ENCODE results near the gene NANP. TPM values are rescaled to one million over a fixed set of nuclear protein-coding genes. Genes with fewer than 3 reads are reported as not detected.
A peak's percentile ranks its signal among the peaks of the same experiment; 100 is the strongest.
"Not testable (repeated sequence)": the region's sequence is repeated elsewhere in the genome, so short reads cannot be mapped to it uniquely, and the experiment has no call there.

Gene NANP, protein sequence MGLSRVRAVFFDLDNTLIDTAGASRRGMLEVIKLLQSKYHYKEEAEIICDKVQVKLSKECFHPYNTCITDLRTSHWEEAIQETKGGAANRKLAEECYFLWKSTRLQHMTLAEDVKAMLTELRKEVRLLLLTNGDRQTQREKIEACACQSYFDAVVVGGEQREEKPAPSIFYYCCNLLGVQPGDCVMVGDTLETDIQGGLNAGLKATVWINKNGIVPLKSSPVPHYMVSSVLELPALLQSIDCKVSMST
- total RNA-seq = 10 to 100 TPM; 10.2 to 10.9 TPM

DNA sequence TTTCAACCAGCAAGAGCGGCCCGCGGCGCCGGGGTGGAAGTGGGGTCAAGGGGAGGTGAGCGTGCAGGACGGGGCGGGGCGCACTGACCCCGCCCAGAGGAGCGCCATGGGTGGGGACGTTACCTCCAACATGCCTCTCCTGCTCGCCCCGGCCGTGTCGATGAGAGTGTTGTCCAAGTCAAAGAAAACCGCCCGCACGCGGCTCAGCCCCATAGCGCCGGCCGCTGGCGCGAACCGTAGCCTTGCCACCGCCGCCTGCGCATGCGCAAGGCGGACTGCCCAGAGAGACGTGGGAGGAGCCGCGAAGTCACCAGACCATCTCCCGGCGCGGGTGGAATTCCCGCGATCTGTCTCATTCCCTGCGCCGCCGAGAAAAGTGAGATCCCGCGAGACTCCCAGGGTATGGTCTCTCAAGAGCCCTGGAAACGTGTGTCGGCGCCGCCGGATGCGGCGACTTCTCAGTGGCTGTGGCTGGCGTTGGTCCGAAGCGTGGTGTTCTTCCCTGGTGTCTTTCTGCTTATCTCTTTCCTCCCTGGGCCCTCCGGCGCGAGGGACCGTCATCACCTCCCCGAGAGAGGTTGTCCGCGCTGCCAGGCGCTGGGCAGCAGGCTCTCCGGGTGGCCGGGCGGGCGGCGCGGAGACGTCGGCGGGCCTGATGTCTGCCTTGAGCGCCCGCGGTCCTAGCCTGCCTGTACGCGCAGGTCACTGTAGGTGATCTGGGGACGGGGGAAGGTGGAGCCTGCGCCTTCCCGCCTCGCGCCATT is at the start of gene NANP:
Gene NANP, minus strand, starts transcription at position 279 of the 764 bp plus-strand sequence. Its CDS starts 66 bp downstream, at position 213.
- Mint-ChIP-seq H3K36me3 (peaks cover 34% of the 10 kb centered on the region), H3K27ac (peak within 1 kb of the TSS; percentile 97), H3K4me1 (peaks cover 26% of the 10 kb centered on the region), H3K9me3 (peaks cover 13% of the 10 kb centered on the region), H3K27me3 (no peaks in the 10 kb centered on the region), H3K4me3 (peak within 1 kb of the TSS; percentile 84)
- peak; percentile 94 for DNase-seq

- H3K27me3 Mint-ChIP-seq = no peaks in the 10 kb centered on the region
- H3K4me1 Mint-ChIP-seq = peaks cover under 1% of the 10 kb centered on the region
- peaks cover 2% of the 10 kb centered on the region for H3K9me3 Mint-ChIP-seq
- DNase-seq = no peak
- no peak overlapping the region for H3K27ac Mint-ChIP-seq
- peaks cover 60% of the 10 kb centered on the region for H3K36me3 Mint-ChIP-seq
- H3K4me3 Mint-ChIP-seq = no peak overlapping the region
Measured at GRCh38 chr20:25672659-25673235, 48.9 kb upstream of the NANP start.

DNA sequence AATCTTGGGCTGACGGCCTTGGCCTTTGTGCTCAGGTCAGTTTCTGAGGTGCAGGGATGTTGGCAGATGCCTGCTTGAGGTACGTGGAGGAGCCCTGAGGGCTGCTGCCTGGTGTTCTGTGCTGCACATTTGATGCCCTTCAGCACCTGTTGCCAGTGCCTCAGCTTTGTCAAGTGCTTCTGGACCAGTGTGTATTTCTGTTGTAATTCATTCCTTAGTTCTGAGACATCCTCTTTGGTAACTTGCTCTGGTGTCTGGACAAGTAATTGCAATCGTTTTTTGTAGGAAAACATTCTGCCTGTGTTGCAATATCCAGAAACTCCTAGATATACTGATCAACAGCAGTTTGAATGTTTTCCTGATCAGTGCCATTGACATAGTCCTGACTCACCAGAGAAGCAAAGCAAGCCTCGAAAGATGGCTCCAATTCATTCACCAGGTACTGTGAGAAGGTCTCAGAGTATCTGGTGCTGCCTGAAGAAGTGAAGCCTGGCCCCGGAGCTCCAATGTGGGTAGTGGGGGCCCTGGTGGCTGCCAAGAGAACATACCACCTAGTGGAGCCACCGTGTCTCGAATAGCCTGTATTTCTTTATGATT is 46.1 kb upstream of the NANP start:
- no peaks in the 10 kb centered on the region for H3K27me3 Mint-ChIP-seq
- no peak overlapping the region for H3K4me3 Mint-ChIP-seq
- no peak for DNase-seq
- H3K36me3 Mint-ChIP-seq = peaks cover 36% of the 10 kb centered on the region
- H3K27ac Mint-ChIP-seq = no peak overlapping the region
- H3K9me3 Mint-ChIP-seq = peaks cover 2% of the 10 kb centered on the region
- H3K4me1 Mint-ChIP-seq = peaks cover 2% of the 10 kb centered on the region

DNA sequence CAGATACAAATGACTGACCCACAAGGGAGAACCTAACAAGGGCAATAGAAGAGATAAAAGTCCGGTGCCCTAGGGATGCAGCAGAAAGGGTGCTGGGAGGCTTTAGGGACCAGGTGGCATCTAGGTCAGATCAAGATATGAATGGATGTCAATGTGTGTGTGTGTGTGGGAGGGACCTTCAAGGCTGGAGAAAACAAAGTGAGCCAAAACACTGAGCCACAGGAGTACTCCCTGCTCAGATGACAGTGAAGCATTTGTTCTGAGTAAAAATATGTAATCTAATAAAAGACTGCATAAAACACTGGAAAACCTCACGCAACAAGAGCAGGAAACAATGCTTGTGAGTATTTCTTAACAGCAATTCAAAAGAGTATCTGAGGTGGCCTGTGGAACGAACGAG is 44.6 kb upstream of the NANP start:
- no peak overlapping the region for H3K27ac Mint-ChIP-seq
- no peak for DNase-seq

GRCh38 chr20:25659999-25660398 is 36.2 kb upstream of the NANP start:
- Mint-ChIP-seq H3K27me3 (no peaks in the 10 kb centered on the region), H3K27ac (no peak overlapping the region), H3K4me1 (peaks cover 7% of the 10 kb centered on the region), H3K9me3 (no peaks in the 10 kb centered on the region), H3K36me3 (peaks cover 18% of the 10 kb centered on the region), H3K4me3 (no peak overlapping the region)
- no peak for DNase-seq

More for the DNA sequence above, 44.6 kb upstream of the NANP start:
- H3K27me3 Mint-ChIP-seq = no peaks in the 10 kb centered on the region
- H3K9me3 Mint-ChIP-seq = peaks cover 2% of the 10 kb centered on the region
- peaks cover 2% of the 10 kb centered on the region for H3K4me1 Mint-ChIP-seq
- peaks cover 24% of the 10 kb centered on the region for H3K36me3 Mint-ChIP-seq
- no peak overlapping the region for H3K4me3 Mint-ChIP-seq

- Mint-ChIP-seq H3K9me3 (no peaks in the 10 kb centered on the region), H3K27me3 (no peaks in the 10 kb centered on the region), H3K4me1 (peaks cover 7% of the 10 kb centered on the region), H3K4me3 (no peak overlapping the region), H3K36me3 (peaks cover 24% of the 10 kb centered on the region), H3K27ac (no peak overlapping the region)
- DNase-seq = no peak
Measured at GRCh38 chr20:25654487-25654886, 30.7 kb upstream of the NANP start.

- DNase-seq, H3K9me3 Mint-ChIP-seq, H3K4me1 Mint-ChIP-seq, H3K27me3 Mint-ChIP-seq, H3K27ac Mint-ChIP-seq, H3K4me3 Mint-ChIP-seq: not testable (repeated sequence)
- peaks cover 22% of the 10 kb centered on the region for H3K36me3 Mint-ChIP-seq
Measured at GRCh38 chr20:25652866-25653265, 29.1 kb upstream of the NANP start.

- H3K36me3 Mint-ChIP-seq = peaks cover 32% of the 10 kb centered on the region
- peaks cover 11% of the 10 kb centered on the region for H3K4me1 Mint-ChIP-seq
- no peaks in the 10 kb centered on the region for H3K27me3 Mint-ChIP-seq
- H3K9me3 Mint-ChIP-seq = no peaks in the 10 kb centered on the region
- DNase-seq = no peak
- H3K27ac Mint-ChIP-seq = no peak overlapping the region
- no peak overlapping the region for H3K4me3 Mint-ChIP-seq
Measured at GRCh38 chr20:25644814-25645213, 21.0 kb upstream of the NANP start.

GRCh38 chr20:25643716-25644115 is 19.9 kb upstream of the NANP start:
- Mint-ChIP-seq H3K4me3 (no peak overlapping the region), H3K27me3 (no peaks in the 10 kb centered on the region), H3K27ac (no peak overlapping the region), H3K36me3 (peaks cover 32% of the 10 kb centered on the region), H3K4me1 (peaks cover 11% of the 10 kb centered on the region), H3K9me3 (no peaks in the 10 kb centered on the region)
- DNase-seq = no peak

DNA sequence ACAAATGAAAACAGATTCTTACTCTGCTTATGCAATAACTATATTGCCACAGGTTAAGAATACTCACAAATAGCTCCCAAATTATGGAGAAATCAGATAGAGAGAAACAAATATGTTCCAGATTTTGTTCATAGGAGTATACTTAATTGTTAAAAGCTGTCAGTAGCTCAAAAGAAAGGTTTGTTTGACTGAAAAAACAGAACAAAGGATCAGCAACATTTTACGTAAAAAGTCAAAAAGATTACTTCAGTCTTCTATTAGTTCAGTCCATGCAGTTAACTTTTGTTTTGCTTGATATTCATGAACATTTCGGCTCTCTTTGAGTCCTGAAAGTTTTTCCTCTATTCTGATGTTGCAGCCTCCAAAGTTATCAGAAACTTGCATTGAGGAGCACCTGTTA is 13.4 kb upstream of the NANP start:
- Mint-ChIP-seq H3K4me1 (peaks cover 18% of the 10 kb centered on the region), H3K27me3 (no peaks in the 10 kb centered on the region), H3K27ac (no peak overlapping the region), H3K36me3 (peaks cover 44% of the 10 kb centered on the region), H3K4me3 (no peak overlapping the region), H3K9me3 (peaks cover 10% of the 10 kb centered on the region)
- no peak for DNase-seq

GRCh38 chr20:25632940-25633790 is 9.4 kb upstream of the NANP start:
- H3K27me3 Mint-ChIP-seq = no peaks in the 10 kb centered on the region
- no peak overlapping the region for H3K4me3 Mint-ChIP-seq
- DNase-seq = no peak
- peaks cover 55% of the 10 kb centered on the region for H3K36me3 Mint-ChIP-seq
- H3K27ac Mint-ChIP-seq = no peak overlapping the region
- H3K4me1 Mint-ChIP-seq = peaks cover 19% of the 10 kb centered on the region
- peaks cover 20% of the 10 kb centered on the region for H3K9me3 Mint-ChIP-seq

GRCh38 chr20:25630615-25631014 is 6.8 kb upstream of the NANP start:
- H3K27me3 Mint-ChIP-seq, H3K27ac Mint-ChIP-seq, H3K4me3 Mint-ChIP-seq, DNase-seq: not testable (repeated sequence)
- Mint-ChIP-seq H3K4me1 (peaks cover 19% of the 10 kb centered on the region), H3K9me3 (peaks cover 16% of the 10 kb centered on the region), H3K36me3 (peaks cover 48% of the 10 kb centered on the region)

GRCh38 chr20:25629816-25630499 is 6.1 kb upstream of the NANP start:
- peaks cover 18% of the 10 kb centered on the region for H3K4me1 Mint-ChIP-seq
- no peak for DNase-seq
- H3K27me3 Mint-ChIP-seq = no peaks in the 10 kb centered on the region
- no peak overlapping the region for H3K4me3 Mint-ChIP-seq
- H3K9me3 Mint-ChIP-seq = peaks cover 16% of the 10 kb centered on the region
- H3K27ac Mint-ChIP-seq = no peak overlapping the region
- H3K36me3 Mint-ChIP-seq = peaks cover 42% of the 10 kb centered on the region

- DNase-seq = no peak
- no peak overlapping the region for H3K4me3 Mint-ChIP-seq
- peaks cover 37% of the 10 kb centered on the region for H3K36me3 Mint-ChIP-seq
- H3K4me1 Mint-ChIP-seq = peaks cover 18% of the 10 kb centered on the region
- peaks cover 18% of the 10 kb centered on the region for H3K9me3 Mint-ChIP-seq
- no peaks in the 10 kb centered on the region for H3K27me3 Mint-ChIP-seq
- H3K27ac Mint-ChIP-seq = no peak overlapping the region
Measured at GRCh38 chr20:25626779-25627178, 3.0 kb upstream of the NANP start.
